ENCODE results near the gene VPS72. TPM values are rescaled to one million over a fixed set of nuclear protein-coding genes. Genes with fewer than 3 reads are reported as not detected.

The VPS72 gene
- total RNA-seq, 1 donor from 2014 or later: 35.0 TPM

GRCh38 chr1:151165738-151166504 is 24.1 kb downstream of the VPS72 start, which contains the start of the genes LYSMD1 and SCNM1:
Gene LYSMD1 (minus strand): TSS chr1:151165902. CDS start chr1:151165258, 644 bp downstream.
Gene SCNM1 (plus strand): TSS chr1:151166144. CDS start chr1:151166153, 9 bp downstream.
- Histone ChIP-seq H3K4me1 (ENCODE audit: control insufficient read depth in 3 of 3, insufficient read depth in 3 of 3, low read length in 3 of 3) (peaks cover 44 to 54% (median 44%) of the 10 kb centered on the region in 3 donors), H3K27me3 (ENCODE audit: control insufficient read depth in 3 of 3, insufficient read depth in 3 of 3, low read length in 3 of 3) (no peaks in the 10 kb centered on the region), H3K36me3 (ENCODE audit: control insufficient read depth in 3 of 3, insufficient read depth in 3 of 3, low read length in 3 of 3) (peaks cover 16 to 34% (median 23%) of the 10 kb centered on the region in 3 donors), H3K27ac (ENCODE audit: low read depth, low read length) (peak within 1 kb of the TSS; percentile 89), H3K4me3 (ENCODE audit: low read length in 3 of 3) (peak within 1 kb of the TSS; percentile 83 to 99 (median 99)), H3K9ac (ENCODE audit: low read depth in 1 of 3, low read length in 3 of 3) (peak within 1 kb of the TSS; percentile 90 to 97 (median 95)), H3K9me3 (ENCODE audit: control insufficient read depth in 3 of 3, low read length in 3 of 3) (no peaks in the 10 kb centered on the region)

GRCh38 chr1:151165281-151165737 is 24.7 kb downstream of the VPS72 start:
- peak overlapping the region; percentile 83 to 99 (median 99) for H3K4me3 ChIP-seq (ENCODE audit: low read length in 3 of 3)
- H3K27me3 ChIP-seq (ENCODE audit: control insufficient read depth in 3 of 3, insufficient read depth in 3 of 3, low read length in 3 of 3): no peaks in the 10 kb centered on the region
- peaks cover 22 to 35% (median 23%) of the 10 kb centered on the region in 3 donors for H3K36me3 ChIP-seq (ENCODE audit: control insufficient read depth in 3 of 3, insufficient read depth in 3 of 3, low read length in 3 of 3)
- peak overlapping the region; percentile 83 to 97 (median 90) for H3K9ac ChIP-seq (ENCODE audit: low read depth in 1 of 3, low read length in 3 of 3)
- peaks cover 42 to 54% (median 42%) of the 10 kb centered on the region in 3 donors for H3K4me1 ChIP-seq (ENCODE audit: control insufficient read depth in 3 of 3, insufficient read depth in 3 of 3, low read length in 3 of 3)
- peak overlapping the region; percentile 89 for H3K27ac ChIP-seq (ENCODE audit: low read depth, low read length)
- H3K9me3 ChIP-seq (ENCODE audit: control insufficient read depth in 3 of 3, low read length in 3 of 3): no peaks in the 10 kb centered on the region

- no peaks in the 10 kb centered on the region for H3K27me3 ChIP-seq (ENCODE audit: control insufficient read depth in 3 of 3, insufficient read depth in 3 of 3, low read length in 3 of 3)
- H3K9me3 ChIP-seq (ENCODE audit: control insufficient read depth in 3 of 3, low read length in 3 of 3): no peaks in the 10 kb centered on the region
- H3K4me1 ChIP-seq (ENCODE audit: control insufficient read depth in 3 of 3, insufficient read depth in 3 of 3, low read length in 3 of 3): peaks cover 38 to 49% (median 39%) of the 10 kb centered on the region in 3 donors
- H3K36me3 ChIP-seq (ENCODE audit: control insufficient read depth in 3 of 3, insufficient read depth in 3 of 3, low read length in 3 of 3): peaks cover 22 to 35% (median 23%) of the 10 kb centered on the region in 3 donors
- H3K27ac ChIP-seq (ENCODE audit: low read depth, low read length): peak overlapping the region; percentile 89
- H3K9ac ChIP-seq (ENCODE audit: low read depth in 1 of 3, low read length in 3 of 3): peak overlapping the region; percentile 83 to 97 (median 90)
- peak overlapping the region; percentile 83 to 99 (median 99) for H3K4me3 ChIP-seq (ENCODE audit: low read length in 3 of 3)
These were observed 25.2 kb downstream of the VPS72 start for GRCh38 chr1:151164732-151165280.

DNA sequence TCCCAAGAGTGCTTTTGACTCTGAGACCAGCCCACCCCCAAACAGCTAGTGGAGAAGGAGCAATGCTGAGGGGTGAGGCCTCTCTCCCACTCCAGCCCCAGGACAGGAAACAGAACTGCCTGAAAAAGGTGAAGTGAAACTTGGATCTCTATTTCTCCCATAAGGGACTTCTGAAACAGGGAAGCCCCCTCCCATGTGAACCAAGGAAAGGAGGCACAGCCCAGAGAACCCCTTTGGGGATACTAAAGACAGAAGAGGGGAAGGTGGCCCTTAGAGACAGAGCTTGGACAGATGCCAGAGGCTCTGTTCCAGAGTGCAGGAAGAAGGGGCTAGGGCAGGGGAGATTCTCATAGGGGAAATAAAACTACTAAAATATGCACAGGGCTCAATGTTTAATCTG is 30.6 kb downstream of the VPS72 start:
- peak overlapping the region in 1 of 3 donors; percentile 45 for H3K9ac ChIP-seq (ENCODE audit: low read depth in 1 of 3, low read length in 3 of 3)
- H3K9me3 ChIP-seq (ENCODE audit: control insufficient read depth in 3 of 3, low read length in 3 of 3): no peaks in the 10 kb centered on the region
- peak overlapping the region; percentile 5 for H3K27ac ChIP-seq (ENCODE audit: low read depth, low read length)
- H3K27me3 ChIP-seq (ENCODE audit: control insufficient read depth in 3 of 3, insufficient read depth in 3 of 3, low read length in 3 of 3): no peaks in the 10 kb centered on the region
- peaks cover 26 to 43% (median 26%) of the 10 kb centered on the region in 3 donors for H3K36me3 ChIP-seq (ENCODE audit: control insufficient read depth in 3 of 3, insufficient read depth in 3 of 3, low read length in 3 of 3)
- peaks cover 12 to 35% (median 17%) of the 10 kb centered on the region in 3 donors for H3K4me1 ChIP-seq (ENCODE audit: control insufficient read depth in 3 of 3, insufficient read depth in 3 of 3, low read length in 3 of 3)
- H3K4me3 ChIP-seq (ENCODE audit: low read length in 3 of 3): no peak overlapping the region

GRCh38 chr1:151158751-151159251 is 31.2 kb downstream of the VPS72 start:
- Histone ChIP-seq H3K9me3 (ENCODE audit: control insufficient read depth in 3 of 3, low read length in 3 of 3) (no peaks in the 10 kb centered on the region), H3K27me3 (ENCODE audit: control insufficient read depth in 3 of 3, insufficient read depth in 3 of 3, low read length in 3 of 3) (no peaks in the 10 kb centered on the region), H3K4me1 (ENCODE audit: control insufficient read depth in 3 of 3, insufficient read depth in 3 of 3, low read length in 3 of 3) (peaks cover 7 to 30% (median 13%) of the 10 kb centered on the region in 3 donors), H3K36me3 (ENCODE audit: control insufficient read depth in 3 of 3, insufficient read depth in 3 of 3, low read length in 3 of 3) (peaks cover 26 to 43% (median 26%) of the 10 kb centered on the region in 3 donors), H3K4me3 (ENCODE audit: low read length in 3 of 3) (no peak overlapping the region), H3K9ac (ENCODE audit: low read depth in 1 of 3, low read length in 3 of 3) (no peak overlapping the region), H3K27ac (ENCODE audit: low read depth, low read length) (peak overlapping the region; percentile 5)

DNA sequence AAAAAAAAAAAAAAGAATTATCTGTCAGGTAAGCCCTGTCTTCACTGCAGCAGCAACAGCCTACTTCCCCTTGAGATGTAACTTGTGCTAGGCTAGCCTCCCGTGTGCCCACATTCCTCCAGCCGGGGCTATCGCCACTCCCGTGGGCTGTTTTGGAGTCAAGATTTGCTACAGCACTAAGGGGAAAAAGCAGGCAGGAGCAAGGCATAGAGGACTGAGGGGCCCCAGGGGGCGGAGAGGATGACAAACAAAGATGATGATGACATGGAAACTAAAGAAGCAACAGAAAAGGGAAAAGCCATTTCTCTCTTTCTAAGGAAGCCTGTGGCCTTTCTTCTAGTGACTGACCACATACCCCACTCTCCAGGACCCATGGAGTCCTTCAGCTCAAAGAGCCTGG is 31.7 kb downstream of the VPS72 start:
- Histone ChIP-seq H3K27me3 (ENCODE audit: control insufficient read depth in 3 of 3, insufficient read depth in 3 of 3, low read length in 3 of 3) (no peaks in the 10 kb centered on the region), H3K27ac (ENCODE audit: low read depth, low read length) (peak overlapping the region; percentile 5), H3K4me1 (ENCODE audit: control insufficient read depth in 3 of 3, insufficient read depth in 3 of 3, low read length in 3 of 3) (peaks cover 7 to 27% (median 13%) of the 10 kb centered on the region in 3 donors), H3K4me3 (ENCODE audit: low read length in 3 of 3) (no peak overlapping the region), H3K9ac (ENCODE audit: low read depth in 1 of 3, low read length in 3 of 3) (no peak overlapping the region), H3K9me3 (ENCODE audit: control insufficient read depth in 3 of 3, low read length in 3 of 3) (no peaks in the 10 kb centered on the region), H3K36me3 (ENCODE audit: control insufficient read depth in 3 of 3, insufficient read depth in 3 of 3, low read length in 3 of 3) (peaks cover 26 to 43% (median 26%) of the 10 kb centered on the region in 3 donors)

DNA sequence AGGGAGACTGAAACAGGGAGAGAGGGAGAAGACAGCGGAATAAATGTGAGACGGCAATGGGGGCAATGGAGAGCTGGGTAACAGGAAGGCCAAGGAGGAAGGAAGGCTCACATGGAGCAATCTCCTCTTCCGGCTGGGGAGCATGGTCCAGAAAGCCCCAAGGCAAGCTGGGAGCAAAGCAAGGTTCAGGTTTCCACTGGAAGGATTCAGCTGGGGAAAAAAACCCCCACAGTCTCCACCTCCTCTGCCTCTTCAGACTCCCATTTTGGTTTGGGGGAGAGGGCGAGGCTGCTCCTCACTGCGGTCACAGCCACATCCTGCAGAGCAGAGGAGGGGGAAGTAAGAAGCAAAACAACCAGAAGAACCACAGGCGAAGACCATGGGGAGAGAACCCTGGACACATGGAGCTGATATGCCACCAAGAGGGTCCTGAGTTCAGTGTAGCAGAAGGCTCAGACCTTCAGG is 32.9 kb downstream of the VPS72 start:
- Histone ChIP-seq H3K4me1 (ENCODE audit: control insufficient read depth in 3 of 3, insufficient read depth in 3 of 3, low read length in 3 of 3) (peaks cover 7 to 27% (median 13%) of the 10 kb centered on the region in 3 donors), H3K4me3 (ENCODE audit: low read length in 3 of 3) (peak overlapping the region; percentile 22 to 54 (median 41)), H3K9me3 (ENCODE audit: control insufficient read depth in 3 of 3, low read length in 3 of 3) (no peaks in the 10 kb centered on the region), H3K9ac (ENCODE audit: low read depth in 1 of 3, low read length in 3 of 3) (peak overlapping the region in 1 of 3 donors; percentile 2), H3K36me3 (ENCODE audit: control insufficient read depth in 3 of 3, insufficient read depth in 3 of 3, low read length in 3 of 3) (peaks cover 26 to 40% (median 26%) of the 10 kb centered on the region in 3 donors), H3K27me3 (ENCODE audit: control insufficient read depth in 3 of 3, insufficient read depth in 3 of 3, low read length in 3 of 3) (no peaks in the 10 kb centered on the region), H3K27ac (ENCODE audit: low read depth, low read length) (peak overlapping the region; percentile 7)

DNA sequence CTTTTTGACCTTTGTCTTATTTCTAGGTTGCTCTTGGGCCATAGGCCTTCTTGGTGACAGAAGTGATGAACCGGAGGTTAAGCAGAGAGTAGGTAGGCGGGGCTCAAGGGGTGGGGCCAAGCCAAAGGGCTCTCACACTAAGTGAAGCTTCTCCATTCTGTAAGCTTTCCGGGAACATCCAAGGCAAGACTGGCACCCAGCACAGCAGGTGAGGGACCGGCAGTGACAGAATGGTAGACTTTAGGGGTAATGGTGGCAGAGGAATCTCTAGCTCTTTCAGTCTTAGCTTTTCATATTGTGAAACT is 33.5 kb downstream of the VPS72 start, which contains the start of gene TNFAIP8L2:
TSS of gene TNFAIP8L2 (plus strand) at position 135 of the 305 bp plus-strand sequence. CDS start 2,049 bp downstream, outside the sequence.
- Histone ChIP-seq H3K9me3 (ENCODE audit: control insufficient read depth in 3 of 3, low read length in 3 of 3) (no peaks in the 10 kb centered on the region), H3K36me3 (ENCODE audit: control insufficient read depth in 3 of 3, insufficient read depth in 3 of 3, low read length in 3 of 3) (peaks cover 22 to 35% (median 23%) of the 10 kb centered on the region in 3 donors), H3K4me1 (ENCODE audit: control insufficient read depth in 3 of 3, insufficient read depth in 3 of 3, low read length in 3 of 3) (peaks cover 7 to 27% (median 13%) of the 10 kb centered on the region in 3 donors), H3K27ac (ENCODE audit: low read depth, low read length) (peak within 1 kb of the TSS; percentile 7), H3K9ac (ENCODE audit: low read depth in 1 of 3, low read length in 3 of 3) (peak within 1 kb of the TSS in 2 of 3 donors; percentile 3 to 35), H3K27me3 (ENCODE audit: control insufficient read depth in 3 of 3, insufficient read depth in 3 of 3, low read length in 3 of 3) (no peaks in the 10 kb centered on the region), H3K4me3 (ENCODE audit: low read length in 3 of 3) (peak within 1 kb of the TSS; percentile 22 to 54 (median 41))

GRCh38 chr1:151147665-151148064 is 42.3 kb downstream of the VPS72 start:
- Histone ChIP-seq H3K36me3 (ENCODE audit: control insufficient read depth in 3 of 3, insufficient read depth in 3 of 3, low read length in 3 of 3) (peaks cover 0 to 14% (median 6%) of the 10 kb centered on the region in 3 donors), H3K4me3 (ENCODE audit: low read length in 3 of 3) (peak overlapping the region; percentile 97 to 99 (median 97)), H3K27ac (ENCODE audit: low read depth, low read length) (peak overlapping the region; percentile 97), H3K27me3 (ENCODE audit: control insufficient read depth in 3 of 3, insufficient read depth in 3 of 3, low read length in 3 of 3) (no peaks in the 10 kb centered on the region), H3K9me3 (ENCODE audit: control insufficient read depth in 3 of 3, low read length in 3 of 3) (no peaks in the 10 kb centered on the region), H3K9ac (ENCODE audit: low read depth in 1 of 3, low read length in 3 of 3) (peak overlapping the region; percentile 97 to 99 (median 99)), H3K4me1 (ENCODE audit: control insufficient read depth in 3 of 3, insufficient read depth in 3 of 3, low read length in 3 of 3) (peaks cover 34 to 47% (median 35%) of the 10 kb centered on the region in 3 donors)
